Measurements from ENCODE around the gene KSR1.
"Not testable (repeated sequence)": the region's sequence is repeated elsewhere in the genome, so short reads cannot be mapped to it uniquely, and the experiment has no call there.

The KSR1 gene

GRCh38 chr17:27455914-27456680 is at the start of gene KSR1:
KSR1 (plus strand) TSS chr17:27456448; CDS start chr17:27456644, 196 bp downstream.
- DNase-seq = peak; percentile 80

GRCh38 chr17:27407916-27408864 is 48.1 kb upstream of the KSR1 start:
- no peak for DNase-seq

GRCh38 chr17:27408891-27409290 is 47.4 kb upstream of the KSR1 start:
- DNase-seq = no peak

- DNase-seq = not testable (repeated sequence)
Measured at GRCh38 chr17:27412158-27412557, 44.1 kb upstream of the KSR1 start.

GRCh38 chr17:27413315-27413714 is 42.9 kb upstream of the KSR1 start:
- DNase-seq = no peak

GRCh38 chr17:27413792-27414191 is 42.5 kb upstream of the KSR1 start:
- DNase-seq = no peak

- no peak for DNase-seq
Measured at GRCh38 chr17:27414271-27414670, 42.0 kb upstream of the KSR1 start.

GRCh38 chr17:27414694-27415093 is 41.6 kb upstream of the KSR1 start:
- no peak for DNase-seq

- no peak for DNase-seq
Measured at GRCh38 chr17:27415120-27415795, 41.0 kb upstream of the KSR1 start.

GRCh38 chr17:27417596-27418365 is 38.5 kb upstream of the KSR1 start:
- no peak for DNase-seq

GRCh38 chr17:27418366-27418615 is 38.0 kb upstream of the KSR1 start:
- DNase-seq = no peak

- DNase-seq = no peak
Measured at GRCh38 chr17:27419156-27419555, 37.1 kb upstream of the KSR1 start.

GRCh38 chr17:27420211-27420950 is 35.9 kb upstream of the KSR1 start:
- no peak for DNase-seq

- DNase-seq = no peak
Measured at GRCh38 chr17:27421111-27421510, 35.1 kb upstream of the KSR1 start.

- not testable (repeated sequence) for DNase-seq
Measured at GRCh38 chr17:27421626-27422025, 34.6 kb upstream of the KSR1 start.

GRCh38 chr17:27422601-27423000 is 33.6 kb upstream of the KSR1 start:
- no peak for DNase-seq

GRCh38 chr17:27423651-27424050 is 32.6 kb upstream of the KSR1 start:
- no peak for DNase-seq

GRCh38 chr17:27424516-27424915 is 31.7 kb upstream of the KSR1 start:
- no peak for DNase-seq

- DNase-seq = no peak
Measured at GRCh38 chr17:27424941-27425340, 31.3 kb upstream of the KSR1 start.

GRCh38 chr17:27425571-27425970 is 30.7 kb upstream of the KSR1 start:
- DNase-seq = not testable (repeated sequence)

- DNase-seq = no peak
Measured at GRCh38 chr17:27425991-27426390, 30.3 kb upstream of the KSR1 start.

GRCh38 chr17:27426471-27426870 is 29.8 kb upstream of the KSR1 start:
- DNase-seq = not testable (repeated sequence)

All from stimulated activated naive CD4-positive, alpha-beta T cell treated with Interleukin-2 at 50 U/mL for 16 hours (primary cell).